Measurements from ENCODE around the gene SDK2.
"Not testable (repeated sequence)": the region's sequence is repeated elsewhere in the genome, so short reads cannot be mapped to it uniquely, and the experiment has no call there.

The SDK2 gene

GRCh38 chr17:73380439-73381106 is 263.7 kb downstream of the SDK2 start:
- DNase-seq, result no peak

DNA sequence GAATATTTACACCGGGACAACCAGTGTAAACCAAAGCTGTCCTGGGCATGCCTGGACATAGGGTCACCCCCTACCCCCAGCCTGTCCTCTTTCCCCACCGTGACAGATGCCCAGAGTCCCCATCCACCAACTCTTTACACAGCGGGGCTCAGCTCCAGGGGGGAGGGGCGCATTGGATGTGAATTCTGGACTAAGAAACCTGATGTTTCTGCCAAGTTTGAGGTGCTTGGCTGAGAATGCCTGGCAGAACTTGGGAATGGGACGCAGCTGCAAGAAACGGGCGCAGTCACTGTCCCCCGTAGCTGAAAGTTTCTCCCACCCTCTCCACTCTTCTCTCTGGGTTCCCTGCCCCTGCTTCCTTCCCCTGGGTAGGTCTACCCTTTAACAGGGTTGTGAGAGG is 264.4 kb downstream of the SDK2 start:
- no peak for DNase-seq

DNA sequence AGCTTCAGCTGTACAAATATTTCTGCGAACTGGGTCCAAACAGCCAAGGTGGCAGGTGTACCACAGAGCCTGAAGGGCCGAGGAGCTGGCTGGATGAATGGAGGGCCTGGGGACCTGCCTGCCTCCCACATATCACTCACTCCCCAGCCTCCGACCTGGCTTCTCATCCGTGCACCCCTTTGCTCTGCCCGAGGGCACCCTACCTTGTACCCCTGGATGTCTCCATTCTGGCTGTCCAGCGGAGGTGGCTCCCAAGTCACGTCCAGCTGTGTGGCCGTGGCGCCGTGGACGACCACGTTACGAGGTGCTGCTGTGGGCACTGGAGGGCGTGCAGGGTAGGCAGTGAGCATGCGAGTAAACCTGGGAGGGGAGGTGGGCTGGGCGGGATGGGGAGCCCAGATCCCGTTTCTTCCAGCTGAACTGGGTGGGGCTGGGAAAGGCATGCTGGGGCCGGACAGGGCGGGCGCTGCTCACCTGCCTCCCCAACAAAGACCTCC is 265.2 kb downstream of the SDK2 start:
- no peak for DNase-seq

DNA sequence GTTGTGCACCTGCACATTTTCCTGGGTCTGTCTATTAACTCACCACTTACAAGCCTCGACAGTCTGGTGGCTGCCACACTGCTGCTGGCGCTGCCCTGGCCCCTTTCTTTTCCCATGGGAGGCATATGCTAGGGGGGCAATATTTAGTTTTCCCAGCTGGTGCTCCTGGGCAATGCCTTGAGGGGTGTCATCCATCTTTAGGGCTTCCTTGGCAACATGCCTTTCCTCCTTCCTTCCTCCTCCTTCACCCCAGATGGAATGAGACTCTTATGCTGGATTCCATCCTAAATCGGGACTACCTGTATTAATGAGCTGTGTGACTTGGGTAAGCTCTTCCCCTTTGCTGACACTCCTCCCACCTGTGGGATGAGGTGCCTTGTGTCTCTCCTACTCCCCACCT is 267.6 kb downstream of the SDK2 start:
- no peak for DNase-seq

DNA sequence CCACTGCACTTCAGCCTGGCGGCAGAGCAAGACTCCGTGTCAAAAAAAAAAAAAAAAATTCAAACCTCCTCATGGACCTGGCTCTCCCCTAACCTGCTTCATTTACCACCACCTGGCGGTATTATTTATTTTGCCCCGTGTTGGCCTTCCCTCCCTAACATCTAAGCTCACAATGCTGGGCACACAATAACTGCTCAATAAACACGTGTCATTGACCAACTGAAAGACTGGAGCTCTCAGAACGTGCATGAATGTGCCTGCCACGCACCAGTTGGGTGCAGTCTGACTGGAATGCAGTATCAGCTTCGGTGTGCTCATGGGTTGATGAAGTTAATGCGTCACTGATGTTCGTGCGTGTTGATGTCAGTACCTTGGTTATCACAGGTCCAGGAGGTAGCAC is 268.1 kb downstream of the SDK2 start:
- no peak for DNase-seq

DNA sequence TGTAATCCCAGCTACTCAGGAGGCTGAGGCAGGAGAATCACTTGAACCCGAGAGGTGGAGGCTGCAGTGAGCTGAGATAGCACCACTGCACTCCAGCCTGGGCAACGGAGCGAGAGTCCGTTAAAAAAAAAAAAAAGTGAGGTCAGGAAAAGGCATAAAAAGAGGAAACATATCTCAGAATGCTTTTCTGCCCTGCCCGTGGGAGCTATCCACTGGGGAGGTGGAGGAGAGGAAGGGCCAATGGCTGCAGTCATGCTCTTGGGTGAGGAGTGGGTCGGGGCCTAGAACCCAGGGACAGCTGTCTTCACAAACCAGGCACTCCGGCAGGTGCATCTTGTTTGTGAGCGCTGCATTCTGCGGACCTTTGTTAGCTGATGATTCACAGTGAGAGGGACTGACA is 272.4 kb downstream of the SDK2 start:
- no peak for DNase-seq

- no peak for DNase-seq
Observed at GRCh38 chr17:73371285-73371684, 273.0 kb downstream of the SDK2 start.

DNA sequence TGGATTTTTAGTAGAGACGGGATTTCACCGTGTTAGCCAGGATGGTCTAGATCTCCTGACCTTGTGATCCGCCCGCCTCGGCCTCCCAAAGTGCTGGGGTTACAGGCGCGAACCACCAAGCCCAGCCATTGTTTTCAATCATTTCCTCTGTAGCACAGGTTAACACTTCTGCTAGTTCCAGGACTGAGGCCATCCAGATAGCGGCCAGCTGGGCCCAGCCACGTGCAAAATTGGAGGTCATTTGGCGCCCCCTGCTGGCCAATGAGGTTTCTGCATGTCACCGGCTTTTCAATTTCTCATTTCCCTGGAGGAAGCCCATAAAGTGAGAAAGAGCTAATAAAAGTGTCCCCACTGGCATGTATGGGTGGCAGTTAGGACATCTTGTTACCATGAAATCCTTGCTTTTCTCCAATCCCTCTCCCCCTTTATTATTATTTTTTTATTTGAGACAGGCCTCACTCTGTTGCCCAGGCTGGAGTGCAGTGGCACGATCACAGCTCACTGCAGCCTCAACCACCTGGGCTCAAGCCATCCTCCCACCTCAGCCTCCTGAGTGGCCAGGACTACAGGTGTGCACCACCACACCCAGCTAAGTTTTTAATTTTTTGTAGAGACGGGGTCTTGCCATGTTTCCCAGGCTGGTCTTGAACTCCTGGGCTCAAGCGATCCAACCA is 274.3 kb downstream of the SDK2 start:
- not testable (repeated sequence) for DNase-seq

- no peak for DNase-seq
Observed at GRCh38 chr17:73369111-73369521, 275.1 kb downstream of the SDK2 start.

- no peak for DNase-seq
Observed at GRCh38 chr17:73368085-73368631, 276.1 kb downstream of the SDK2 start.

DNA sequence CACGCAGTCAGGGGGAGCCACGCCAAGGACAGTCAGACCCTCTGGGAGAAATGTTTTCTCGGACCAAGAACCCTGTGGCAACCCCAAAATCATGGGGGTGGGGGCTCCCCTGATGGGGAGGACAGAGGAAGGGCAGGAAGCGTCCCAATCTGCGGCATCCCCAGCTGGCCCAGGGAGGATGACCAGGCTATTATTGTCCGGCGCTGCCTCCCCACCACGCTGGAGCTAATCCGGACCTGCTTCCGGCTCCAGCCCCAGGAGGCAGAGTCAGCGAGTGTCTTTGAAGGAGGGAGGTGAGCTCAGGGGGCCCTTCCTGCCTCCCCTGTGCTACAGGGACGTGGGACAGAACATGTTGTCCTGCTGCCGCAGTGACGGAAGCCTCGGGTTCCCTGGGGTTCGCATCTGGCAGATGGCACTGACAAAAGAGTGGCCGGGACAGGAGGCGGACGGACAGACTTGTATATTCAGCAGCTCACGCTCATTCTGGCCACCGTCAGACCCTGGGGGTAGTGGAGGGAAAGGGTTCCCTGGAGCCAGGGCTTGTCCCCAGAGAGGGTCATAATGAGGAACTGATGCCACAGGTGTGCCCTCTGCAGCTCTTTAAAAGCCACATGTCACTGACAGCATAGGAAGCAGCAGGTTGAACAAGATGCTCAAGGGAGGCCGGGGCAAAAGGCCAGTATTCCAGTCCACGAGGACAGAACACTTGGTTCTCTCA is 278.2 kb downstream of the SDK2 start:
- no peak for DNase-seq

DNA sequence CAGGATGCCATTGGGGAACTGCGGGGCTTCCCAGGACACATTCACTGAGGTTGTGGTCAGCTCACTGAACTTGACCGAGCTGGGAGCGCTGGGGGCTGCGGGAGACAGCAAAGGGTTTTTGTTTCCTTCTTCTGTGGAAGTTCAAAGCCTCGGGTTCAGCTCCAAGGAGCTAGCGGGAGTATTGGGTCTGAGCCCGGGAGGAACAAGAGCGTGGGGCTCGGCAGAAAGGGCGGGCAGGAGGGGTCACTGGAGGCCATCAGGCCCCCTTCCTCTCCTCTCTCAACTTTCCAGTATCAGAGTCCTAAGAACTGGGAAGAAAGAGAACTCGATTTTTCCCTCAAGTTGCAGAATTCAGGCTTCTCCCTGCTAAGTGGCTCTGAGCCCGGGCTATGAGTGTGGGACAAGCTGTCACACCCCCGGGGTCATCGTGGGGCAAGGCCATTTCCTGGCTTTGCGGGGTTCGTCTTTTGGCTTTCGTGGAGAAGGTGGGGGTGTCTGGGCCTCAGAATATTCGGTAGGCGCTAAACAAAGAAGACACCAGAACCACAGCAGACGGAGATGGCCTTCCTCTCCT is 278.9 kb downstream of the SDK2 start:
- DNase-seq, result no peak

DNA sequence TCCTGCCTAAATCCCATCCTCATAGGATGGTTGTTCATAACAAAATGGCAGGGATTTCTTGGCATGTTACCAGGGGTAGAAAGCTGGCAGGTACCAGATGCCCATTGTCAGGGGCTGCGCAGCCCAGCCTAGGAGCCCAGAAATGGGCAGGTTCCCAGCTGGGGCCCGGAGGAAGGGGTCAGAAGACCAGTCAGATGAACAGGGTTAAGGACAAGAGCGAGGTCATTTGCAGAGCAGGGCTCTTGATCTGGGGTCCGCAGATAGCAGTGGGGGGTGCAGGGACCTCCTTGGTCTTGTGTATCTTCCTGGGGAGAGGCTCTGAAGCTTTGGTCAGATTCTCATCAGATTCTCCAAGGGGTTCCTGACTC is 280.1 kb downstream of the SDK2 start:
- no peak for DNase-seq

DNA sequence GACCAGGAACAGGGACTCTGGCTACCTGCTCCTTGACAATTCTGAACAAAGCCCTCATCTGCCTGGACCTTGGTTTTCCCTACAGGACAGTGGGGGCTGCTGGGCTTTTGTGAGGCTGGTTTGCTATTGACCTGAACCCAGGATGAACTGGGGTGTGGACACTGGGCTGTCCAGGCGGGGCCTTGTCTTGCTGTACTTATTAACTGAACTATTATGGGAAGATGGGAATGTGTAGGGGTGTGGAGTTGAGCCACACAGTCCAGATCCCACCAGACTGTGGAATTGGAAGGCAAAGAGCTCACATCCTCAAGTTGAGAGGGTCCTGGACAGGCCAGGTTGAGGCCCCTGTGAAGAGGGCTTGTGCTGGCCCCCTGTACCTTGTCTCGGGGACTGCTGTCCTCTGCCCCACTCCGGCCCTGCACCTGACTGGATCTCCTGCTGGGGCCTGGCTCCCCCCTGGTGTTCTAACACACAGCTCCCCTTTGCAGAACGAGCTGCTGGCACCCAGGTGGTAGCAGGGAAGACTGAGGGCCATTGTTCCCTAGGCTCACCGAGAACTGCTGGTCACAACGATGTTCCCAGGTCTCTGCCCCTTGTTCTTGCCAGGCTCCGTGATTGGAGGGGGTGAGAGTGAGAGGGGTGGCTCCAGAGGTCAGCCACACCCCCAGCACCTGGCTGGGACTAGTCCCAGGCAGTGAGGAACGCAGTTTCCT is 280.6 kb downstream of the SDK2 start:
- no peak for DNase-seq

GRCh38 chr17:73362697-73363096 is 281.5 kb downstream of the SDK2 start:
- DNase-seq, result no peak

GRCh38 chr17:73360961-73361761 is 283.1 kb downstream of the SDK2 start:
- no peak for DNase-seq

DNA sequence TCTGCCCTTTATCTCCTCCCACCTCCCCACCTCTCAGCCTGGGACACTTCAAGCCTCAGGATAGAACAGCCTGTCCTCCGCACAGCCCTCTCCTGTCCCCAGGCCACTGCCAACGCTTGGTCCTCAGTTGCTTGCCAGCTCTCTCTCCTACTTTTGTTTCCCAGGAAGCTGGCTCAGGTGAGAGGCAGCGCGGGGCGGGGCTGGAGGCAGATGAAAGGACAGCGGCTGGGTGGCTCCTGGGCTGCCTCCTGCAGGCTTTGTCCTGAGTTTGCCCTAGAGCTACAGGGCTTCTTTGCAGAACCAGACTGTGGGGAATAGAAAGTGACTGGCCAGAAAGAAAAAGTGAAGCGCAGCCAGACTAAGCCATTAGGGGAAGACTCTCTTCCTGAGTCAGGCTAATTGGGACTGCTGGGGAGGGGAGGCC is 284.2 kb downstream of the SDK2 start:
- no peak for DNase-seq

- no peak for DNase-seq
Observed at GRCh38 chr17:73359352-73359751, 284.9 kb downstream of the SDK2 start.

- DNase-seq, result no peak
Observed at GRCh38 chr17:73358668-73359067, 285.6 kb downstream of the SDK2 start.

GRCh38 chr17:73357981-73358380 is 286.3 kb downstream of the SDK2 start:
- DNase-seq, result no peak

GRCh38 chr17:73357318-73357717 is 286.9 kb downstream of the SDK2 start:
- no peak for DNase-seq

Measured in GF-D8 (cell line).